Measurements from ENCODE around the gene TSPO2.

DNA sequence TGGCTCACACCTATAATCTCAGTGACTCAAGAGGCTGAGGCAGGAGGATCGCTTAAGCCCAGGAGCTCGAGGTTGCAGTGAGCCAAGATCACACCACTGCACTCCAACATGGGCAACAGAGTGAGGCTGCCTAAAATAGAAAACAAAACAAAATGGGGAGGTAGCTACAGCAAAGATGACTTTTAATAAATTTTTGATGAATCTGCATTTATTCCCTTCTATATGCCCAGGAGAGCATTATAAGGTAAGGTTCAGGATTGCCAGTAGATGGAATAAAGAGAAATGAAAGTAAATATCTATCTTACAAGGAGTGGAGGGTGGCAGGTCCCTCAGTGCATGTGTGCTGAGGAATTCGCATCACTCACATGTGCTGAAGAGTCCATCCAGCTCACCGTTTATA is 27.5 kb upstream of the TSPO2 start:
- TF ChIP-seq POLR2A (IDR thresholded peaks at IDR 0.05) (no peak), CTCF (IDR thresholded peaks at IDR 0.05) (no peak)

All from ovary (tissue), 3 donors.